H1 (cell line): Measurements from ENCODE around the gene TFDP1. TPM values are rescaled to one million over a fixed set of nuclear protein-coding genes. Genes with fewer than 3 reads are reported as not detected.

Experiments used
- RFX5 ChIP-seq: IDR thresholded peaks from 2 replicates; pipeline ENCODE4 v1.6.1; 2011; ENCODE audit warnings: low read depth, low read length, improper control_type of control experiment, borderline replicate concordance
- polyA plus RNA-seq, 7 experiments: library from polyadenylated mRNA; depleted of rRNA in 3 of 7; stranded (reverse) in 5 of 7; unstranded in 2 of 7; fragments of >200 nt in 5 of 7; fragments of 200-250 nt in 2 of 7; gene quantifications; 1 replicate in 5 of 7; 2 replicates in 1 of 7; 4 replicates in 1 of 7; pipeline versions ENCODE4 v1.2.1 to v1.2.3, GENCODE V29; 2011 to 2013; ENCODE audit warnings: missing spikeins in 2 of 7, mixed read lengths in 2 of 7
- total RNA-seq: library from RNA; stranded (reverse); fragmentation: NEBNext Ultra II Directional; extraction: Animal tissue kit (Norgen Biotek cat#: 25700); gene quantifications from 2 replicates; pipeline ENCODE4 v1.2.1, GENCODE V29; 2021
- TF ChIP-seq, protein P1 (sequence below): fragments of 300-600 bp; sonication (generic); IDR thresholded peaks from 2 replicates; pipeline ENCODE4 v1.7.1; 2012; ENCODE audit warnings: low read length, moderate library complexity, mild to moderate bottlenecking, inconsistent platforms; ENCODE audit not compliant: insufficient replicate concordance

The TFDP1 gene
- total and polyA plus RNA-seq, 2 of the 8 experiments (the other 6 are each of a cell fraction or from before 2014, with no cell fraction given): 43.6 to 81.9 TPM

DNA sequence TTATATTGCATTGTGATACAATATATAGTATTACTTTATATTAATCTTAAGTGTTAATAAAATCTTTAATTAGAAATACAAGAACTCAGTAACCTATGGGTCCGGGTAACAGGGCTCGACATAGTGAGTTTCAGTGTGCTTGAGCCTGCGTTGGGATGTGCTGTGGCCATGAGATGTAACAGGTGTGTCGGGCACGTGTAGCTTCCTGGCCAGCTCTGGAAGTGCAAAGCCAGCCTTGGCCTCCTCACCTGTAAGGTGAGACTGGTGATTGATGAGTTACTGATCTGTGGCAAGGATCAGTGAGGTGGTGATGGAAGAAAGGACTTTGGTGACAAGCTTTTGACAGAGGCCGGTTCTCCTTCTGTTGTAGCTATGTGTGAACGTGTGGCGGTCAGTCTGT is 54.3 kb downstream of the TFDP1 start (continued):
- no peak for TF ChIP-seq RFX5
- TF ChIP-seq, protein P1, sequence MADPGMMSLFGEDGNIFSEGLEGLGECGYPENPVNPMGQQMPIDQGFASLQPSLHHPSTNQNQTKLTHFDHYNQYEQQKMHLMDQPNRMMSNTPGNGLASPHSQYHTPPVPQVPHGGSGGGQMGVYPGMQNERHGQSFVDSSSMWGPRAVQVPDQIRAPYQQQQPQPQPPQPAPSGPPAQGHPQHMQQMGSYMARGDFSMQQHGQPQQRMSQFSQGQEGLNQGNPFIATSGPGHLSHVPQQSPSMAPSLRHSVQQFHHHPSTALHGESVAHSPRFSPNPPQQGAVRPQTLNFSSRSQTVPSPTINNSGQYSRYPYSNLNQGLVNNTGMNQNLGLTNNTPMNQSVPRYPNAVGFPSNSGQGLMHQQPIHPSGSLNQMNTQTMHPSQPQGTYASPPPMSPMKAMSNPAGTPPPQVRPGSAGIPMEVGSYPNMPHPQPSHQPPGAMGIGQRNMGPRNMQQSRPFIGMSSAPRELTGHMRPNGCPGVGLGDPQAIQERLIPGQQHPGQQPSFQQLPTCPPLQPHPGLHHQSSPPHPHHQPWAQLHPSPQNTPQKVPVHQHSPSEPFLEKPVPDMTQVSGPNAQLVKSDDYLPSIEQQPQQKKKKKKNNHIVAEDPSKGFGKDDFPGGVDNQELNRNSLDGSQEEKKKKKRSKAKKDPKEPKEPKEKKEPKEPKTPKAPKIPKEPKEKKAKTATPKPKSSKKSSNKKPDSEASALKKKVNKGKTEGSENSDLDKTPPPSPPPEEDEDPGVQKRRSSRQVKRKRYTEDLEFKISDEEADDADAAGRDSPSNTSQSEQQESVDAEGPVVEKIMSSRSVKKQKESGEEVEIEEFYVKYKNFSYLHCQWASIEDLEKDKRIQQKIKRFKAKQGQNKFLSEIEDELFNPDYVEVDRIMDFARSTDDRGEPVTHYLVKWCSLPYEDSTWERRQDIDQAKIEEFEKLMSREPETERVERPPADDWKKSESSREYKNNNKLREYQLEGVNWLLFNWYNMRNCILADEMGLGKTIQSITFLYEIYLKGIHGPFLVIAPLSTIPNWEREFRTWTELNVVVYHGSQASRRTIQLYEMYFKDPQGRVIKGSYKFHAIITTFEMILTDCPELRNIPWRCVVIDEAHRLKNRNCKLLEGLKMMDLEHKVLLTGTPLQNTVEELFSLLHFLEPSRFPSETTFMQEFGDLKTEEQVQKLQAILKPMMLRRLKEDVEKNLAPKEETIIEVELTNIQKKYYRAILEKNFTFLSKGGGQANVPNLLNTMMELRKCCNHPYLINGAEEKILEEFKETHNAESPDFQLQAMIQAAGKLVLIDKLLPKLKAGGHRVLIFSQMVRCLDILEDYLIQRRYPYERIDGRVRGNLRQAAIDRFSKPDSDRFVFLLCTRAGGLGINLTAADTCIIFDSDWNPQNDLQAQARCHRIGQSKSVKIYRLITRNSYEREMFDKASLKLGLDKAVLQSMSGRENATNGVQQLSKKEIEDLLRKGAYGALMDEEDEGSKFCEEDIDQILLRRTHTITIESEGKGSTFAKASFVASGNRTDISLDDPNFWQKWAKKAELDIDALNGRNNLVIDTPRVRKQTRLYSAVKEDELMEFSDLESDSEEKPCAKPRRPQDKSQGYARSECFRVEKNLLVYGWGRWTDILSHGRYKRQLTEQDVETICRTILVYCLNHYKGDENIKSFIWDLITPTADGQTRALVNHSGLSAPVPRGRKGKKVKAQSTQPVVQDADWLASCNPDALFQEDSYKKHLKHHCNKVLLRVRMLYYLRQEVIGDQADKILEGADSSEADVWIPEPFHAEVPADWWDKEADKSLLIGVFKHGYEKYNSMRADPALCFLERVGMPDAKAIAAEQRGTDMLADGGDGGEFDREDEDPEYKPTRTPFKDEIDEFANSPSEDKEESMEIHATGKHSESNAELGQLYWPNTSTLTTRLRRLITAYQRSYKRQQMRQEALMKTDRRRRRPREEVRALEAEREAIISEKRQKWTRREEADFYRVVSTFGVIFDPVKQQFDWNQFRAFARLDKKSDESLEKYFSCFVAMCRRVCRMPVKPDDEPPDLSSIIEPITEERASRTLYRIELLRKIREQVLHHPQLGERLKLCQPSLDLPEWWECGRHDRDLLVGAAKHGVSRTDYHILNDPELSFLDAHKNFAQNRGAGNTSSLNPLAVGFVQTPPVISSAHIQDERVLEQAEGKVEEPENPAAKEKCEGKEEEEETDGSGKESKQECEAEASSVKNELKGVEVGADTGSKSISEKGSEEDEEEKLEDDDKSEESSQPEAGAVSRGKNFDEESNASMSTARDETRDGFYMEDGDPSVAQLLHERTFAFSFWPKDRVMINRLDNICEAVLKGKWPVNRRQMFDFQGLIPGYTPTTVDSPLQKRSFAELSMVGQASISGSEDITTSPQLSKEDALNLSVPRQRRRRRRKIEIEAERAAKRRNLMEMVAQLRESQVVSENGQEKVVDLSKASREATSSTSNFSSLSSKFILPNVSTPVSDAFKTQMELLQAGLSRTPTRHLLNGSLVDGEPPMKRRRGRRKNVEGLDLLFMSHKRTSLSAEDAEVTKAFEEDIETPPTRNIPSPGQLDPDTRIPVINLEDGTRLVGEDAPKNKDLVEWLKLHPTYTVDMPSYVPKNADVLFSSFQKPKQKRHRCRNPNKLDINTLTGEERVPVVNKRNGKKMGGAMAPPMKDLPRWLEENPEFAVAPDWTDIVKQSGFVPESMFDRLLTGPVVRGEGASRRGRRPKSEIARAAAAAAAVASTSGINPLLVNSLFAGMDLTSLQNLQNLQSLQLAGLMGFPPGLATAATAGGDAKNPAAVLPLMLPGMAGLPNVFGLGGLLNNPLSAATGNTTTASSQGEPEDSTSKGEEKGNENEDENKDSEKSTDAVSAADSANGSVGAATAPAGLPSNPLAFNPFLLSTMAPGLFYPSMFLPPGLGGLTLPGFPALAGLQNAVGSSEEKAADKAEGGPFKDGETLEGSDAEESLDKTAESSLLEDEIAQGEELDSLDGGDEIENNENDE: no peak
